ENCODE measurements around the gene SYT1. TPM values are rescaled to one million over a fixed set of nuclear protein-coding genes. Genes with fewer than 3 reads are reported as not detected.

Gene SYT1
- total and polyA plus RNA-seq, 2 donors (not counting 1 experiment from before 2014, with no cell fraction given): 0.60 to 1.3 TPM

- Mint-ChIP-seq H3K4me1 (no peaks in the 10 kb centered on the region), H3K27me3 (no peaks in the 10 kb centered on the region), H3K9me3 (ENCODE audit: insufficient read depth) (no peaks in the 10 kb centered on the region), H3K4me3 (no peak overlapping the region), H3K27ac (no peak overlapping the region)
- H2AFZ ChIP-seq (ENCODE audit: insufficient read depth, low read depth, low read length, poor library complexity, severe bottlenecking): no peak overlapping the region
- H3K4me1 ChIP-seq (ENCODE audit: control insufficient read depth in 2 of 2, insufficient read depth in 2 of 2, low read length in 2 of 2): no peaks in the 10 kb centered on the region
- H3K27me3 ChIP-seq (replicated peaks in 1 of 4; ENCODE audit: control extremely low read depth in 1 of 4, control insufficient read depth in 3 of 4, insufficient read depth in 4 of 4, low read length in 3 of 4): no peaks in the 10 kb centered on the region
- no peaks in the 10 kb centered on the region for H3K36me3 ChIP-seq (replicated peaks in 1 of 2; ENCODE audit: control extremely low read depth in 1 of 2, control insufficient read depth in 1 of 2, extremely low read depth in 1 of 2, insufficient read depth in 2 of 2, low read length in 1 of 2)
- DNase-seq (no peak), ATAC-seq (ENCODE audit: low read depth) (no peak)
- CTCF ChIA-PET: no interaction called here
- intact Hi-C loops (cut with micrococcal nuclease): no loop called here
- no peak overlapping the region for H3K27ac ChIP-seq (ENCODE audit: low read length in 2 of 2)
- no peaks in the 10 kb centered on the region for H4K20me1 ChIP-seq (ENCODE audit: control insufficient read depth, insufficient read depth, low read length, poor library complexity, severe bottlenecking)
- H3K9me3 ChIP-seq (ENCODE audit: control extremely low read depth in 1 of 3, control insufficient read depth in 2 of 3, insufficient read depth in 1 of 3, low read length in 2 of 3): no peaks in the 10 kb centered on the region
- no peak overlapping the region for H3K4me2 ChIP-seq (replicated peaks; ENCODE audit: low read depth, low read length, poor library complexity, severe bottlenecking)
- TF ChIP-seq CTCF (IDR thresholded peaks at IDR 0.05) (no peak), EZH2 (IDR thresholded peaks at IDR 0.05; ENCODE audit: borderline replicate concordance, insufficient read depth, low read depth, low read length, poor library complexity, severe bottlenecking) (no peak)
- no peak overlapping the region for H3K9ac ChIP-seq (ENCODE audit: low read length)
- no peaks in the 10 kb centered on the region for H3K79me2 ChIP-seq (ENCODE audit: control insufficient read depth, insufficient read depth, low read length)
- POLR2A ChIA-PET: no interaction called here
- no peak overlapping the region for H3K4me3 ChIP-seq (ENCODE audit: control extremely low read depth in 1 of 5, extremely low read depth in 1 of 5, insufficient read depth in 1 of 5, low read depth in 2 of 5, low read length in 4 of 5)
Measured at GRCh38 chr12:79298506-79298905, 433.9 kb downstream of the SYT1 start.

GRCh38 chr12:79299447-79300198 lies 435.0 kb downstream of the SYT1 start:
- Mint-ChIP-seq H3K4me1 (no peaks in the 10 kb centered on the region), H3K27ac (no peak overlapping the region), H3K4me3 (no peak overlapping the region), H3K9me3 (ENCODE audit: insufficient read depth) (no peaks in the 10 kb centered on the region), H3K27me3 (no peaks in the 10 kb centered on the region)
- H3K4me3 ChIP-seq (ENCODE audit: control extremely low read depth in 1 of 5, extremely low read depth in 1 of 5, insufficient read depth in 1 of 5, low read depth in 2 of 5, low read length in 4 of 5): no peak overlapping the region
- H3K79me2 ChIP-seq (ENCODE audit: control insufficient read depth, insufficient read depth, low read length): no peaks in the 10 kb centered on the region
- TF ChIP-seq CTCF (IDR thresholded peaks at IDR 0.05) (no peak), EZH2 (IDR thresholded peaks at IDR 0.05; ENCODE audit: borderline replicate concordance, insufficient read depth, low read depth, low read length, poor library complexity, severe bottlenecking) (no peak)
- no peaks in the 10 kb centered on the region for H3K27me3 ChIP-seq (replicated peaks in 1 of 4; ENCODE audit: control extremely low read depth in 1 of 4, control insufficient read depth in 3 of 4, insufficient read depth in 4 of 4, low read length in 3 of 4)
- ChIA-PET CTCF (no interaction called here), POLR2A (no interaction called here)
- ATAC-seq (ENCODE audit: low read depth) (no peak), DNase-seq (no peak)
- H3K36me3 ChIP-seq (replicated peaks in 1 of 2; ENCODE audit: control extremely low read depth in 1 of 2, control insufficient read depth in 1 of 2, extremely low read depth in 1 of 2, insufficient read depth in 2 of 2, low read length in 1 of 2): no peaks in the 10 kb centered on the region
- 100% methylated on average over 1 of the region's 5 CpGs for WGBS (ENCODE audit: insufficient coverage)
- H3K9ac ChIP-seq (ENCODE audit: low read length): no peak overlapping the region
- H3K9me3 ChIP-seq (ENCODE audit: control extremely low read depth in 1 of 3, control insufficient read depth in 2 of 3, insufficient read depth in 1 of 3, low read length in 2 of 3): no peaks in the 10 kb centered on the region
- no peak overlapping the region for H2AFZ ChIP-seq (ENCODE audit: insufficient read depth, low read depth, low read length, poor library complexity, severe bottlenecking)
- no peak overlapping the region for H3K4me2 ChIP-seq (replicated peaks; ENCODE audit: low read depth, low read length, poor library complexity, severe bottlenecking)
- H4K20me1 ChIP-seq (ENCODE audit: control insufficient read depth, insufficient read depth, low read length, poor library complexity, severe bottlenecking): no peaks in the 10 kb centered on the region
- intact Hi-C loops (cut with micrococcal nuclease): no loop called here
- no peaks in the 10 kb centered on the region for H3K4me1 ChIP-seq (ENCODE audit: control insufficient read depth in 2 of 2, insufficient read depth in 2 of 2, low read length in 2 of 2)
- H3K27ac ChIP-seq (ENCODE audit: low read length in 2 of 2): no peak overlapping the region

All from B cell (primary cell).